Muscle of leg (tissue), 11 donors: Measurements from ENCODE around the gene TARDBP. TPM values are rescaled to one million over a fixed set of nuclear protein-coding genes. Genes with fewer than 3 reads are reported as not detected.

Experiments used
- DNase-seq: peaks from one replicate; pipeline ENCODE4 v3.0.0; 2013
- H3K27ac ChIP-seq: one replicate; pipeline ENCODE4 v1.5.1; 2013; ENCODE audit warnings: mild to moderate bottlenecking, low read length, control low read depth
- H3K27me3 ChIP-seq: one replicate; pipeline ENCODE4 v1.6.1; 2013; ENCODE audit warnings: low read length; ENCODE audit not compliant: control insufficient read depth, insufficient read depth
- H3K36me3 ChIP-seq: one replicate; pipeline ENCODE4 v1.6.1; 2013; ENCODE audit warnings: low read length; ENCODE audit not compliant: control insufficient read depth, insufficient read depth
- H3K4me1 ChIP-seq: one replicate; pipeline ENCODE4 v1.6.1; 2013; ENCODE audit warnings: low read length; ENCODE audit not compliant: control insufficient read depth, insufficient read depth
- H3K4me3 ChIP-seq: one replicate; pipeline ENCODE4 v1.5.1; 2013; ENCODE audit warnings: low read length, control low read depth
- H3K9me3 ChIP-seq: replicated peaks from 2 replicates; pipeline ENCODE4 v1.6.1; 2013; ENCODE audit warnings: low read depth, low read length; ENCODE audit not compliant: control insufficient read depth
- WGBS: methylation state at CpG from one replicate; pipeline ENCODE4 v1.1.5; 2013; ENCODE audit warnings: missing lambda C conversion rate; ENCODE audit not compliant: insufficient coverage; 5-methylcytosine and 5-hydroxymethylcytosine counted together
- polyA plus RNA-seq, 8 donors: library from polyadenylated mRNA; unstranded; fragments of 120-200 nt; gene quantifications; one replicate each; pipeline versions ENCODE4 v1.2.1 to v1.2.3, GENCODE V29; 2013; ENCODE audit warnings: inconsistent platforms in 1 of 8, low replicate concordance in 1 of 8; ENCODE audit not compliant: insufficient read length in 8 of 8, insufficient read depth in 1 of 8
- total RNA-seq: library from RNA; stranded (reverse); fragments of 120-200 nt; gene quantifications from one replicate; pipeline ENCODE4 v1.2.4, GENCODE V29; 2013

Gene TARDBP
- total and polyA plus RNA-seq, 9 donors, result 44.3 to 216 (median 201) TPM

DNA sequence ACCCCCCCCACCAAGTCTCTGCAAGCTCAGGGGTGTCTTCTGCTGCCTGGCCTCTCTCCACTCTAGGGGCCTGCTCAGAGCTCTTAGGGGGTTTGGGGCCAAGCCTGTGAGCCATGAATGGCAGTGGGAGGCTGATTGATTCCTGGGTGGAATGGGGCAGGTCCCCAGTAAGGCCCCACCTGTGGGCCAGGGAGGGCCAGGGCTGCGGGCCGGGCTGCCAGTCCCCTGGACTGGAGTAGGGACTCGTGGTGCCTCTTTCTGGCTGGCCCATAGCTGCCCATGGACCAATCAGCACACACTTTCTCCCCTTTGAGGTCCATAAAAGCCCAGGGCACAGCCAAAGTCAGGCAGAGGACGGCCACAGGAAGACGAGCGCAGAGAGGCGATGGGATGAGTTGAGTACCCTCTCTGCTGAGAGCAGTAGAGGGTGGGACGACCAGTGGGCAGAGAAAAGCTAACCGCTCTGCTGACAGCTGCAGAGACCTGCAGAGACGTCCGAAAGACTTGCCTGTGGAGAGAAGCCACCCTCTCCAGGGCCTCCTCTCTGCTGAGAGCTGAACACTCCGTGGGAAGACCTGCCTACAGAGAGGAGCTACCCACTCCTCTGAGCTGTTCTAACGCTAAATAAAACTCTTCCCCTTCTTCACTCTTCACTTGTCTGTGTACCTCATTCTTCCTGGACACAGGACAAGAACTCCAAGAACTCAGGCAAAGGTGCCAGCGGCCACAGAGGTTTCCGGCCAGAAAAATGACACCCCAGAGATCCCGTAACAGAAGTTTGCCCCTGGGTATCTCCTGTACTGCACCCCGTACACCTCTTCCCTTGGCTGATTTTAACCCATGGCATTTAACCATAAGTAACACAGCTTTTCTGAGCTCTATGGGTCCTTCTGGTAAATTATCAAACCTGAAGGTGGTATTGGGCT, 38.2 kb upstream of the TARDBP start:
- Histone ChIP-seq H3K4me3 (no peak overlapping the region), H3K9me3 (no peaks in the 10 kb centered on the region), H3K4me1 (peaks cover 26% of the 10 kb centered on the region), H3K36me3 (no peaks in the 10 kb centered on the region), H3K27me3 (peaks cover 2% of the 10 kb centered on the region), H3K27ac (peak overlapping the region; percentile 7)
- DNase-seq, result no peak
- WGBS, result 60% methylated on average over 14 of the region's 17 CpGs

DNA sequence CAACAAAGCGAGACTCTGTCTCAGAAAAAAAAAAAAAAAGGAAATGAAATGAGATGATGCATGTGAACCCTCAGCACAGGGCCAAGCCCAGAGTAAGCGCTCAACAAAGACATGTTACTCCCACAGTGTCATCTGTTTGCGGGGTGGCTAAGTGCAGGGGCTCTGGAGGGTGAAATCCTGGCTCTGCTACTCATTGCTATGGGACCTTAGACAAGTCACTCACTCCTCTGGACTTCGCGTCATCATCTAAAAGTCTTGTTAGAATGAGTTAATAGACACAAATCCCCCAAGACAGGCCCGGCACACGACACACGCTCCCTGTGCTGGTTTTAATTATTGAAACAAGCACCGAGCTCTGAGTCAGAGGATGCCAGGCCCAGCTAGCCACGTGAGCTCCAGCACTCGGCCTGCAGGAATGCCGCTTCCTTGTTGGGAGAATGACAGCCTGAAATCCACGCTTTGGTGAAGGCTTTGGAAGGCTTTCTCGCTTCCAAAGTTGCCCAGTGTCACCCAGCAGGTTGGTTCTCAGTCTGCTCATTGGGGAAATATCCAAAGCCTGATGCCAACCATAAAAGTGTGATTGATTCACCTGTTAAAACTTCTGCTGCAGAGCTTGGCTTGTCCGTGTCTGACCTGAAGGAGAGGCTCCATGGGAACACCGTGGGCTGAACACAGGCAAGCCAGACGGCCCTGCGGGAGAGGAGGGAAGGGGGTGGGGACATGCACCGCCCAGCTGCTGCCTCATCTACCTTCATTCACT, 36.7 kb upstream of the TARDBP start:
- H3K4me1 ChIP-seq, result peaks cover 41% of the 10 kb centered on the region

DNA sequence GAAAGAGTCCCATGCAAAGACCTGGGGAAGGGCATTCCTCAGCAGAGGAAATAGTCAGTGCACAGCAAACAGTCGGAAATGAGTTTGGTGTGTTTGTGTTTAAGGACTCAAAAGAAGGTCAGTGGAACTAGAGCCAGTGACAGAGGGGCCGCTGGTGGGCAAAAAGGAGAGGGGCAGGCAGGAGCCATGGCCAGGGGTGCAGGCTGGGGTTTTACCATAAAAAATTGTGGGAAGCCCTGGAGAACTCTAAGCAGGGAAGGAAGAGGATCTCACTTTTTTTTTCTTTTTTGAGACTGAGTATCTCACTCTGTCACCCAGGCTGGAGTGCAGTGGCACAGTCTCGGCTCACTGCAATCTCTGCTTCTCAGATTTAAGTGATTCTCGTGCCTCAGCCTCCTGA, 33.7 kb upstream of the TARDBP start:
- no peak for DNase-seq
- H3K4me3 ChIP-seq, result no peak overlapping the region
- no peaks in the 10 kb centered on the region for H3K9me3 ChIP-seq
- 66% methylated on average over 3 of the region's 4 CpGs for WGBS
- H3K27me3 ChIP-seq, result peaks cover 2% of the 10 kb centered on the region
- no peak overlapping the region for H3K27ac ChIP-seq
- peaks cover 40% of the 10 kb centered on the region for H3K4me1 ChIP-seq
- H3K36me3 ChIP-seq, result no peaks in the 10 kb centered on the region

More for the DNA sequence above, 36.7 kb upstream of the TARDBP start:
- DNase-seq, result no peak
- H3K27me3 ChIP-seq, result peaks cover under 1% of the 10 kb centered on the region
- H3K4me3 ChIP-seq, result no peak overlapping the region
- H3K27ac ChIP-seq, result no peak overlapping the region
- no peaks in the 10 kb centered on the region for H3K9me3 ChIP-seq
- 28% methylated on average over 8 of the region's 19 CpGs for WGBS
- H3K36me3 ChIP-seq, result no peaks in the 10 kb centered on the region

DNA sequence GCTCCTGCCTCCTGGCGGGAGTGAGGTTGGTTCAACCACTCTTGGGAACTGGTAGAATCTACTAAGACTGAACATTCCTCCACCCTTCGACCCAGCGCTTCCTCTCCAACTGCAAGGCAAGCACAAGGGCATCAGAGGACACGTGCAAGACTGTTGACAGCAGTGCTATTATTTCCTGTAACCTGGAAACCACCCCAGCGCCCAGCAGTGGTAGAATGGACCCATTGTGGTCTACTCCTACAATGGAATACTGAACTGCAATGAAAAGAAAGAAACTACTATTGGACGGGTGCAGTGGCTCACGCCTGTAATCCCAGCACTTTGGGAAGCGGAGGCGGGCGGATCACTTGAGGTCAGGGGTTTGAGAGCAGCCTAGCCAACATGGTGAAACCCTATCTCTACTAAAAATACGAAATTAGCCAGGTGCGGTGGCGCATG, 33.0 kb upstream of the TARDBP start:
- Histone ChIP-seq H3K27me3 (peaks cover 2% of the 10 kb centered on the region), H3K36me3 (no peaks in the 10 kb centered on the region), H3K4me3 (no peak overlapping the region), H3K4me1 (peaks cover 32% of the 10 kb centered on the region), H3K27ac (peak overlapping the region; percentile 53), H3K9me3 (no peaks in the 10 kb centered on the region)
- WGBS, result 59% methylated on average over 3 of the region's 13 CpGs
- peak; percentile 78 for DNase-seq

DNA sequence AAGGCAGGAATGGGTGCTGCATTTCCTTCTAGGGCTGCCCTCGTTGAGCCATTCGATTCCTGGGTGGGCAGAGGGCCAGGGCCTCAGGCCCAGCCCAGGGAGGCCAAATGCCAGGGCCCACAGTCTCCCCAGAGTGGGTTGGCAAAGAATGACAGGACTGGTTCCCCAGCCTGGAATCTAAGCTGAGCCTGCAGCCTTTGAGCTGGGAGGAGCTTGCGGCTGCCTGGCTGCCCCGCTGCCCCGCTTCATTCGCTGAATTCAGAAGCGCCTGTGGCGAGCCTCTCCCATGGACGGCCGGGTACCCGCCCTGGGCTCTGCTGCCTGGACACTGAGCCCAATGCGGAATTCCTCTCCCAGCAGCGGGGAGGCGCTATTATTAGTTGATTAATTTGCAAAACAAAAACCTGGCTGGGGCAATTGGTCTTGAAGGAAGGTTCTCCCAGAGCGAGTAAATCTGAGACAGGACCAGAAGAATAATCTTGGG, 32.3 kb upstream of the TARDBP start:
- Histone ChIP-seq H3K36me3 (no peaks in the 10 kb centered on the region), H3K27ac (peak overlapping the region; percentile 53), H3K27me3 (peaks cover 2% of the 10 kb centered on the region), H3K4me1 (peaks cover 31% of the 10 kb centered on the region), H3K4me3 (no peak overlapping the region), H3K9me3 (no peaks in the 10 kb centered on the region)
- DNase-seq, result peak; percentile 85
- WGBS, result 9% methylated on average over 15 of the region's 15 CpGs

DNA sequence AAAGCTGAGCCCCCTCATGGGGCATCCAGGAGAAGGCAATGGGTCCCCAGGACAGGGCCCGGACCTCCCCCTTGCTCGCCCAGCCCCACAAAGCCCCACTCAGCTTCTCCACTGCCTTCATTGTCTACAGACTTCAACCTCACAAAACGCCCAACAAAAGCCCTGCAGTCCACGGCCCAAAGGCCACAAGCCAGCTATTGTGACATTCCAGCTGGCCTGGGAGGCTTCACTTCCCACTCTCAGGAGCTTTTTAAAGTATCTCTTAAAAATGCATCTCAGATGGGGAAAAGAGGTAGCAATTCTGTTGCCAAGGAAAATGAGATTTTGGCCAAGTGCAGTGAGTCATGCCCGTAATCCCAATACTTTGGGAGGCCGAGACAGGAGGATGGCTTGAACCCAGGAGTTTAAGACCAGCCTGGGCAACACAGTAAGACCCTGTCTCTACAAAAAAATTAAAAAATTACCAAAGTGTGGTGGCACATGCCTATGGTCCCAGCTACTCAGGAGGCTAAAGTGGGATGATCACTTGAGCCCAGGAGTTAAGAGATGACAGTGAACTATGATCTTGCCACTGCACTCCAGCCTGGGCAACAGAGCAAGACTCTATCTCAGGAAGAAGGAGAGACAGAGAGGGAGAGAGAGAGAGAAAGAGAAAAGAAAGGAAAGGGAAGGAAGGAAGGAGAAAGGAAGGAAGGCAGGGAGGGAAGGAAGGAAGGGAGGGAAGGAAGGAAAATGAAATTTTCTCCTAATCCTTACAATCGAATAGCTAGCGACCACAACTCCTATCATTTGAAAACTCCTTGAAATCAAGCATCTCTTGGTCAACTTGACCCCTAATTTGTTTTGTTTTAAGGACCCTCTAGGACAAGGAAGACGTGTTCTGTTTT, 31.4 kb upstream of the TARDBP start:
- H3K27me3 ChIP-seq, result peaks cover 2% of the 10 kb centered on the region
- H3K9me3 ChIP-seq, result no peaks in the 10 kb centered on the region
- no peaks in the 10 kb centered on the region for H3K36me3 ChIP-seq
- DNase-seq, result peak; percentile 57
- WGBS, result 33% methylated on average over 3 of the region's 9 CpGs
- peak overlapping the region; percentile 53 for H3K27ac ChIP-seq
- H3K4me1 ChIP-seq, result peaks cover 26% of the 10 kb centered on the region
- no peak overlapping the region for H3K4me3 ChIP-seq

DNA sequence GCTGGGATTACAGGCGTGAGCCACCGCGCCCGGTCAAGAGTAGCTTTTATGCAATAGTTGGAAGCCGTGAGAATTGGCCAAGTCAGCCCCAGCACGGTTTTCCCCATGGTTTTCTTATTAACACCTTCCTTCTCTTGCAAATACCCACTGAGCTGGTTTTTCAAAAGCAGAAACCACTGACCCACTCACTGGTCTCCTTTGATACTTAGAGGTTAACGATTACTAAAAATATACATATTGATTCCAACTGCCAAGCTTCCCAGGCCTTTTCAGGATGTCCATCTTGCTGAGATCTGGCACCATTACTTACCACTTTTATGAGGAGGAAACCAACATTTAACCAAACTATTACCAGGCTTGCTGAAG, 25.9 kb upstream of the TARDBP start:
- no peaks in the 10 kb centered on the region for H3K9me3 ChIP-seq
- H3K4me3 ChIP-seq, result no peak overlapping the region
- H3K4me1 ChIP-seq, result peaks cover 4% of the 10 kb centered on the region
- no peak overlapping the region for H3K27ac ChIP-seq
- H3K36me3 ChIP-seq, result no peaks in the 10 kb centered on the region
- DNase-seq, result no peak
- H3K27me3 ChIP-seq, result no peaks in the 10 kb centered on the region
- 74% methylated on average over 5 of the region's 7 CpGs for WGBS

DNA sequence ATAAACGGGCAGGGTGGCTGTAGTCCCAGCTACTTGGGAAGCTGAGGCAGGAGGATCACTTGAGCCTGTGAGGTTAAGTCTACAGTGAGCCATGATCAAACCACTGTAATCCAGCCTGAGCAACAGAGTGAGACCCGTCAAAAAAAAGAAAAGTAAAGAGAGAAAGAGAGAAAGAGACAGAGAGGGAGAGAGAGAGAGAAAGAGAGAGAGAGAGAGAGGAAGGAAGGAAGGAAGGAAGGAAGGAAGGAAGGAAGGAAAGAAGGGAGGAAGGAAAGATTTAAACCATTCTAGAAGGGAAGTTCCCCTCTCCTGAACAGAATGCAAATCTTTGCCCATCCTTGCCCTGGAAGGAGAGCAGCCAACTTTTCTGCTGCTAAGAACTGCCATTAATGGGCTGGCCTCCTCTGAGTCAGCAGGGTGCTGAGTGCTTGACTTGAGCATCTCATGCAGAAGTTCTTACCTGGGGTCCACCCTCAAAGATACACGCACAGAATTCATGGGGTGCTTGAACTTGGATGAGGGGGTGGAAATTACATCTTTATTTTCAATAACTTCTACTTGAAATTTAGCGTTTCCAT, 24.5 kb upstream of the TARDBP start:
- Histone ChIP-seq H3K27ac (no peak overlapping the region), H3K4me3 (no peak overlapping the region), H3K9me3 (no peaks in the 10 kb centered on the region), H3K4me1 (peaks cover 4% of the 10 kb centered on the region), H3K27me3 (no peaks in the 10 kb centered on the region), H3K36me3 (no peaks in the 10 kb centered on the region)
- DNase-seq, result no peak
- WGBS, result 60% methylated on average over 1 of the region's 4 CpGs

DNA sequence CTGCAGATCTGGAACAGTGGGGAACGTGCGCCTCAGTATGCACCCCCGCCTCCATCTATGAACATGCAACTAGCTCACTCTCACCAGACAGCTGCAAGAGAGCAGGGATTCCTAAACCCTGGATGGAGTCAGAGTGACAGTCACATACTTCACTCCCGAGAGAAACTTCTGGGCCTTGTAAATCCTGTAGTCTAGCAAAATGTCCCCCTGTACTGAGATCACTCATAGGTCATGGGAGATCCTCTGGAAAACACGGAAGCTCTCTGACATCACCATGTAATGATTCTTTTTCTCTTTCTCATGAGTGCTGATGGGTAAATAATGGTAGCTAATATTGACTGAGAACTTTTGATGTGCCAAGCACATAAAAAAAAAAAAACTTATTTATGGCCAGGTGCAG, 23.4 kb upstream of the TARDBP start:
- Histone ChIP-seq H3K27me3 (no peaks in the 10 kb centered on the region), H3K27ac (no peak overlapping the region), H3K4me1 (peaks cover 4% of the 10 kb centered on the region), H3K9me3 (no peaks in the 10 kb centered on the region), H3K4me3 (no peak overlapping the region), H3K36me3 (no peaks in the 10 kb centered on the region)
- WGBS, result 78% methylated on average over 3 of the region's 5 CpGs
- no peak for DNase-seq
